GM18867 (cell line): Measurements from ENCODE around the gene MGA.
"Not testable (repeated sequence)": the region's sequence is repeated elsewhere in the genome, so short reads cannot be mapped to it uniquely, and the experiment has no call there.

ENCODE experiments used
- ATAC-seq: cut with Tn5 transposase; IDR thresholded peaks from one replicate; pipeline ENCODE4 v1.9.1; 2021; ENCODE audit warnings: mild to moderate bottlenecking, moderate library complexity; ENCODE audit not compliant: unreplicated experiment

The MGA gene

GRCh38 chr15:41703120-41703519, 42.9 kb downstream of the MGA start:
- ATAC-seq: no peak

GRCh38 chr15:41713047-41713446, 52.8 kb downstream of the MGA start:
- no peak for ATAC-seq

GRCh38 chr15:41714291-41714690, 54.1 kb downstream of the MGA start:
- ATAC-seq: no peak

- ATAC-seq: no peak
Observed at GRCh38 chr15:41716864-41717263, 56.7 kb downstream of the MGA start.

- ATAC-seq: no peak
Observed at GRCh38 chr15:41727143-41727542, 66.9 kb downstream of the MGA start.

GRCh38 chr15:41728061-41728460, 67.9 kb downstream of the MGA start:
- not testable (repeated sequence) for ATAC-seq

- ATAC-seq: no peak
Observed at GRCh38 chr15:41730543-41730942, 70.3 kb downstream of the MGA start.

GRCh38 chr15:41732483-41732882, 72.3 kb downstream of the MGA start:
- no peak for ATAC-seq

GRCh38 chr15:41734079-41734478, 73.9 kb downstream of the MGA start:
- ATAC-seq: no peak

GRCh38 chr15:41735046-41735445, 74.8 kb downstream of the MGA start:
- ATAC-seq: no peak

GRCh38 chr15:41735492-41735891, 75.3 kb downstream of the MGA start:
- ATAC-seq: not testable (repeated sequence)

- ATAC-seq: no peak
Observed at GRCh38 chr15:41746802-41747201, 86.6 kb downstream of the MGA start.

- no peak for ATAC-seq
Observed at GRCh38 chr15:41756198-41756597, 96.0 kb downstream of the MGA start.

GRCh38 chr15:41772720-41773331, 112.6 kb downstream of the MGA start:
- no peak for ATAC-seq

GRCh38 chr15:41773332-41773728, 113.1 kb downstream of the MGA start:
- no peak for ATAC-seq

- no peak for ATAC-seq
Observed at GRCh38 chr15:41773729-41774061, 113.5 kb downstream of the MGA start.

GRCh38 chr15:41774062-41774881, 114.1 kb downstream of the MGA start, which contains the start of gene MAPKBP1:
Gene MAPKBP1, plus strand, starts transcription at chr15:41774484. Its CDS starts 792 bp downstream, at chr15:41775276.
- ATAC-seq: peak; percentile 80

GRCh38 chr15:41774882-41775417, 114.7 kb downstream of the MGA start:
- no peak for ATAC-seq

- ATAC-seq: no peak
Observed at GRCh38 chr15:41775651-41776050, 115.4 kb downstream of the MGA start.

GRCh38 chr15:41777421-41777973, 117.3 kb downstream of the MGA start:
- ATAC-seq: no peak

- no peak for ATAC-seq
Observed at GRCh38 chr15:41778521-41778920, 118.3 kb downstream of the MGA start.

GRCh38 chr15:41779662-41780157, 119.5 kb downstream of the MGA start:
- no peak for ATAC-seq
